Ascending aorta (tissue), 2 donors: ENCODE measurements around the gene KCNMA1. TPM values are rescaled to one million over a fixed set of nuclear protein-coding genes. Genes with fewer than 3 reads are reported as not detected.

Source experiments
- DNase-seq, 2 donors: peaks; one replicate each; pipeline ENCODE4 v3.0.0-alpha.2; 2019; ENCODE audit warnings: low spot score in 2 of 2
- H3K27ac ChIP-seq, 2 donors: fragments of 200-600 bp; sonication (generic); one replicate each; pipeline ENCODE4 v1.5.1; 2016 to 2017; ENCODE audit warnings: mild to moderate bottlenecking in 1 of 2
- H3K27me3 ChIP-seq: fragments of 200-600 bp; sonication (generic); one replicate; pipeline ENCODE4 v1.5.1; 2017
- H3K36me3 ChIP-seq, 2 donors: fragments of 200-600 bp; sonication (generic); one replicate each; pipeline ENCODE4 v1.5.1; 2016
- H3K4me1 ChIP-seq, 2 donors: fragments of 200-600 bp; sonication (generic); one replicate each; pipeline ENCODE4 v1.5.1; 2016 to 2017; ENCODE audit warnings: mild to moderate bottlenecking in 1 of 2
- H3K4me3 ChIP-seq, 2 donors: fragments of 200-600 bp; sonication (generic); one replicate each; pipeline ENCODE4 v1.5.1; 2016 to 2017; ENCODE audit warnings: mild to moderate bottlenecking in 1 of 2
- H3K9me3 ChIP-seq, 2 donors: fragments of 200-600 bp; sonication (generic); one replicate each; pipeline ENCODE4 v1.5.1; 2016
- intact Hi-C: fragments of 100-400 bp; cut with DNase I; formaldehyde crosslinking; loops from one replicate; pipeline ENCODE4 v1.15.1; 2023
- total RNA-seq: library from RNA; depleted of rRNA; stranded (reverse); fragments of >200 nt; gene quantifications from one replicate; pipeline ENCODE4 v1.1.0, GENCODE V29; 2016
- TF ChIP-seq, protein P1 (sequence below), 3 experiments: fragments of 200-600 bp in 2 of 3; fragments of 450-650 bp in 1 of 3; sonication (generic) in 2 of 3; IDR thresholded peaks; one replicate each; pipeline ENCODE4 v1.5.1; 2016 to 2019; ENCODE audit warnings: antibody characterized with exemption in 3 of 3, mild to moderate bottlenecking in 1 of 3, moderate library complexity in 1 of 3

The KCNMA1 gene
- total RNA-seq, 1 donor from 2014 or later = 28.6 TPM

DNA sequence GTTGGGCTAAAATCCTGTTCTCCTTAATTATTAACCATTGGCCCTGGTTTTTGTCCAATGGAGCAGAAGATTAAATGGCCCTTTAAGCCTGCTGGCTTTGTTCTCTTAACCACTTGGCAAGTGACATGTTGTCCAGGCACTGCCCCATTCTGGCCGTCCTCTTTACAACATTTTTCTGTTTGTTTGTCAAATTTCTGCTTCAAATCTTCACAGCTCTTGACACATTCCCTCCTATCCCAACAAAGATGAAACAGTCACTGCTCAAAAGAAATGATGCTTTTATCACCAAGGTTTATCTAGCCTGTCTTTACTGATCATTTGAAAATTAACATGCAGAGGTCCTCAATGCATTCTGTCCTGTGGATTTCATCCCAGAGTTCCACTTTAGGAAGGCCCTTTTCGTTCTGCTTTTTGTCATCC, 700.4 kb downstream of the KCNMA1 start:
- intact Hi-C loops = no loop called here
- no peaks in the 10 kb centered on the region for H3K4me1 ChIP-seq
- no peak overlapping the region for H3K27ac ChIP-seq
- no peak for DNase-seq
- H3K9me3 ChIP-seq = no peaks in the 10 kb centered on the region
- peaks cover 0 to 9% of the 10 kb centered on the region in 2 donors for H3K36me3 ChIP-seq
- H3K27me3 ChIP-seq = no peaks in the 10 kb centered on the region
- H3K4me3 ChIP-seq = no peak overlapping the region
- TF ChIP-seq, protein P1, sequence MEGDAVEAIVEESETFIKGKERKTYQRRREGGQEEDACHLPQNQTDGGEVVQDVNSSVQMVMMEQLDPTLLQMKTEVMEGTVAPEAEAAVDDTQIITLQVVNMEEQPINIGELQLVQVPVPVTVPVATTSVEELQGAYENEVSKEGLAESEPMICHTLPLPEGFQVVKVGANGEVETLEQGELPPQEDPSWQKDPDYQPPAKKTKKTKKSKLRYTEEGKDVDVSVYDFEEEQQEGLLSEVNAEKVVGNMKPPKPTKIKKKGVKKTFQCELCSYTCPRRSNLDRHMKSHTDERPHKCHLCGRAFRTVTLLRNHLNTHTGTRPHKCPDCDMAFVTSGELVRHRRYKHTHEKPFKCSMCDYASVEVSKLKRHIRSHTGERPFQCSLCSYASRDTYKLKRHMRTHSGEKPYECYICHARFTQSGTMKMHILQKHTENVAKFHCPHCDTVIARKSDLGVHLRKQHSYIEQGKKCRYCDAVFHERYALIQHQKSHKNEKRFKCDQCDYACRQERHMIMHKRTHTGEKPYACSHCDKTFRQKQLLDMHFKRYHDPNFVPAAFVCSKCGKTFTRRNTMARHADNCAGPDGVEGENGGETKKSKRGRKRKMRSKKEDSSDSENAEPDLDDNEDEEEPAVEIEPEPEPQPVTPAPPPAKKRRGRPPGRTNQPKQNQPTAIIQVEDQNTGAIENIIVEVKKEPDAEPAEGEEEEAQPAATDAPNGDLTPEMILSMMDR (IDR thresholded peaks at IDR 0.05) = no peak

DNA sequence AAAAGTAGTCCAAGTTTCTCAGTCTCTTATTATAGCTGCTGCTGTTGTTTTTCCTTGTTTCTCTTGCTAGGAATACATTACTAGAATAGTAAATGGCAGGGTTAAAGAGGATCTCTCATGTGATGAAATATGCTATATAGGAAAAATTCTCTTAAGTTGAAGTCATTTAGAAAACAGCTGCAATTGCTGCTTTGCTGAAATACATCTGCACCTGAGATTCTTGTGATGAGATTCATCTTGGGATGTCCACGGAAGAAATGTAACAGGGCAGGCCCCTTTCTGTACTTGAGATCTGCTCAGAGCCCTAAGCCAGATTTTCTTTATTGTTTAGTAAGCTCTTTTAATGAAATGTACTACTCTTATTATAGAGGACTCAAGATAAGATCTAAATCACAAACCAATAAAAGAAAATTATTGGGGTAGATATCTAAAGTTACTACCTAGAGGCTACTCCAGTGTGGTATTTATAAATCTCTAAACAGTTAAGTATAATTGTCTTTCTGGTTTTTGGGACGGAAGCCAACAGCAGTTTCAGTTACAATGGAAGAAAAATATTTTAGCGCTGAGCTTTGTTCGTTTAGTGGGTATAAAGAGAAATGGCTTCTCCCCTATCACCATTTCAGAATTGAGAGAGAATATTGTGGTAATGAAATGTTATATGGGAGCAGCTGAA, 701.5 kb downstream of the KCNMA1 start:
- no peak overlapping the region for H3K4me3 ChIP-seq
- no peaks in the 10 kb centered on the region for H3K27me3 ChIP-seq
- peaks cover 0 to 9% of the 10 kb centered on the region in 2 donors for H3K36me3 ChIP-seq
- DNase-seq = no peak
- no peak overlapping the region for H3K27ac ChIP-seq
- intact Hi-C loops = no loop called here
- no peaks in the 10 kb centered on the region for H3K4me1 ChIP-seq
- TF ChIP-seq, protein P1 (IDR thresholded peaks at IDR 0.05) = no peak
- no peaks in the 10 kb centered on the region for H3K9me3 ChIP-seq

DNA sequence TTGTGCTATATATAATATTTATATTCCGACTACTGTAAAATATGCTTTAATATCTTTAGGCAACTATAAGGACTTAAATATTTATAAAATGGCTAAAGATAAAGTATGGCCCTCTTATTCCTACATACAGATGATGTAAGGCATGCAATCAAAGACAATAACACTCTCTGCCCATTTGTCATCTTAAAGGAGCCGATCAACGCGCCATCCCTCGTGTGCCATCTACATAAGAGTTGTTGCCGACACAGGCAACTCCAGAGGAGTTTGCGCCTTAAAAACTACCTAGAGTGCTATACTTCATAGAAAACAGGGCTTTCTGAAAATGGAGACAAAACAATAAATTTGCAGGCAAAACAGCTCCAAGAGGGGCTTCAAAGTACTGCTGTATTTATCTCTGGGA, 709.0 kb downstream of the KCNMA1 start:
- Histone ChIP-seq H3K4me3 (no peak overlapping the region), H3K36me3 (no peaks in the 10 kb centered on the region), H3K27ac (no peak overlapping the region), H3K9me3 (no peaks in the 10 kb centered on the region), H3K27me3 (no peaks in the 10 kb centered on the region), H3K4me1 (no peaks in the 10 kb centered on the region)
- DNase-seq = no peak
- intact Hi-C loops = no loop called here
- TF ChIP-seq, protein P1 (IDR thresholded peaks at IDR 0.05) = no peak

DNA sequence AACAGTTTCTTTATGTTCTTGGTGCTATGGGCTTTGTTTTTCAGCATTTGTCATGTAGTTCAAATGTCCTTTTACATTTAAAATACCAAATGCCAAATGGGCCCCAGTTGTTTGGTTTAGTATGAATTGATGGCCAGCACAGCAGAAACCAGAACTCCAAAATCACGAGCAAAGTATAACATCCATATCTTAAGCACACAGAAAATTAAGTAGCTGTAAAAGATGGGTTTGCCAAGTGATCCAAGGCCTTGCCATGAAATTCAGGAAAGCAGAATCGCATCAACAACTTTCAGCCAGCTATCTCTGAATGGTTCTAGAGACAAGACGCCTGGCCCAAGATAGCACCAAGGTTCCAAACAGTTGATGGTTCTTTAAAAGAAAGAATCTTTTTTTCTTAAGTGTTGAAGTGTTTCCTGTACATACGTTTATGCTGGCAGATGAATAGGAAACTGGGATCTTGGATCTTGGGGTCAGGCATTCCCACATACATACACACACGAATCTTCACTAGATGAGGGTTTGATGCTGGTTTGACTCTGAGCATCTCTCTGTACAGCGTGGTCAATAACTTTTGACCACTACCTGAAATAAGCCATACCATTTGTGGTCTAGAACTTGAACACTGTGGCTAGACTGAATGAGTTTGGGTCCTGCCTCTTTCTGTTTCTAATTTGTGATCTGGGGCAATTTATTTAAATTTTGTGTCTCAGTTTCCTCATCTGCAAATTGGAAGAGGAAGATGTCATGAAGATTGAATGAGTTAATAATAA, 711.8 kb downstream of the KCNMA1 start:
- H3K36me3 ChIP-seq = no peaks in the 10 kb centered on the region
- H3K9me3 ChIP-seq = no peaks in the 10 kb centered on the region
- intact Hi-C loops = no loop called here
- TF ChIP-seq, protein P1 (IDR thresholded peaks at IDR 0.05) = no peak
- H3K27me3 ChIP-seq = no peaks in the 10 kb centered on the region
- no peak for DNase-seq
- no peak overlapping the region for H3K27ac ChIP-seq
- H3K4me3 ChIP-seq = no peak overlapping the region
- no peaks in the 10 kb centered on the region for H3K4me1 ChIP-seq

DNA sequence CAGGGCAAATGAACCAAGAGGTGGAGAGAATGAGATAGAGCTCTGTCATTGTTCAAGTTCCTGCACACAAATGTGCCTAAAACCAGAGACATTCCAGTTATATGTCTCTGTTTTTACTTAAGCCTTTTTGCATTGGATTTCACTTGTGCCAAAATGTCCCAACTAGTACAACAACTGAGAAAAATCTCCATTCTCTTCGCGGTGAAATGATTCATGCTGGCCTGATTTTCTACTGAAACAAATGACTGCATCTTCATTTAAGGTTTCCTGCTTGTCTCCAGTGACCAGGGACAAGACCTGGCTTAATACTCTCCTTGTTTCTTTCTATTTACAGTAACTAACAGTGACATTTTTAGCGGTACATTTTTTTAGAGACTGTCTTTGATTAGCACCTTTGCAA, 714.9 kb downstream of the KCNMA1 start:
- DNase-seq = no peak
- no peaks in the 10 kb centered on the region for H3K27me3 ChIP-seq
- H3K36me3 ChIP-seq = no peaks in the 10 kb centered on the region
- H3K4me3 ChIP-seq = no peak overlapping the region
- intact Hi-C loops = no loop called here
- H3K27ac ChIP-seq = no peak overlapping the region
- H3K4me1 ChIP-seq = peaks cover 0 to 4% of the 10 kb centered on the region in 2 donors
- H3K9me3 ChIP-seq = no peaks in the 10 kb centered on the region
- TF ChIP-seq, protein P1 (IDR thresholded peaks at IDR 0.05) = no peak
